K562 (cell line): ENCODE measurements around the gene SLC6A20. TPM values are rescaled to one million over a fixed set of nuclear protein-coding genes. Genes with fewer than 3 reads are reported as not detected.

Experiments used
- ATAC-seq: fragments of 200-7000 bp; cut with Tn5 transposase; 3 replicates; pipeline ENCODE4 v1.9.1; 2020; ENCODE audit warnings: moderate library complexity
- BruUV-seq: library from RNA; stranded (reverse); fragments of 400-500 nt; replicated peaks from 2 replicates; lab custom pipeline; 2021; lab: Mats Ljungman, UMichigan
- CTCF ChIA-PET: fragments of 300-600 bp; formaldehyde crosslinking; extraction: SDS; loops from one replicate; lab custom pipeline; 2021; ENCODE audit warnings: low intra/inter-chr PET ratio; lab: Yijun Ruan, JAX
- POLR2A ChIA-PET: fragments of 300-600, 350-650 bp; sonication (Branson Sonifier 250); formaldehyde crosslinking; extraction: SDS; loops from one replicate; lab custom pipeline; 2021; ENCODE audit warnings: antibody characterized with exemption, inconsistent platforms; lab: Yijun Ruan, JAX
- DNase-seq, 4 experiments: peaks; one replicate each; pipeline versions ENCODE4 v3.0.0 to v3.0.0-alpha.2; 2011 to 2018; ENCODE audit warnings: low spot score in 3 of 4, mixed read lengths in 3 of 4; ENCODE audit errors: extremely low read depth in 1 of 4
- FAIRE-seq: peaks from 2 replicates; lab custom pipeline; 2011; peaks lifted over from hg19 to GRCh38; lab: Jason Lieb, UNC
- H2AFZ ChIP-seq: 2 replicates; pipeline ENCODE4 v1.6.0; 2011; ENCODE audit warnings: low read depth, low read length, control low read depth, inconsistent platforms
- H3K27ac ChIP-seq: fragments of 200-600 bp; 3 replicates; pipeline ENCODE4 v1.8.0; 2011; ENCODE audit warnings: low read depth, mild to moderate bottlenecking, control low read depth, inconsistent platforms, low read length, moderate library complexity, mixed read lengths; ENCODE audit errors: extremely low read depth
- H3K27me3 ChIP-seq, 2 experiments: fragments of 300-600 bp in 1 of 2; 2 replicates in 1 of 2; 3 replicates in 1 of 2; pipeline versions ENCODE4 v1.6.0 to v1.8.0; 2011; ENCODE audit warnings: inconsistent platforms in 2 of 2, low read length in 2 of 2, mild to moderate bottlenecking in 1 of 2, mixed read lengths in 1 of 2, moderate library complexity in 1 of 2; ENCODE audit not compliant: control insufficient read depth in 2 of 2, insufficient read depth in 2 of 2
- H3K36me3 ChIP-seq: fragments of 300-600 bp; 3 replicates; pipeline ENCODE4 v1.8.0; 2011; ENCODE audit warnings: mild to moderate bottlenecking, low read length, inconsistent platforms; ENCODE audit not compliant: control insufficient read depth, insufficient read depth
- H3K4me1 ChIP-seq, 2 experiments: fragments of 200-600 bp in 1 of 2; replicated peaks in 1 of 2; 2 replicates in 1 of 2; 3 replicates in 1 of 2; pipeline versions ENCODE4 v1.5.1 to v1.8.0; 2011; ENCODE audit warnings: inconsistent platforms in 2 of 2, low read length in 2 of 2, mild to moderate bottlenecking in 1 of 2, mixed read lengths in 1 of 2, moderate library complexity in 1 of 2; ENCODE audit not compliant: control insufficient read depth in 2 of 2, insufficient read depth in 2 of 2
- H3K4me2 ChIP-seq: 2 replicates; pipeline ENCODE4 v1.6.1; 2011; ENCODE audit warnings: low read length, control low read depth, inconsistent platforms, mixed read lengths; ENCODE audit not compliant: insufficient read depth
- H3K4me3 ChIP-seq: fragments of 200-600 bp; sonication (generic), shearing (Covaris generic); 2 replicates; pipeline ENCODE4 v1.5.1; 2016; ENCODE audit warnings: control low read depth, inconsistent platforms
- H3K79me2 ChIP-seq: fragments of 200-600 bp; 3 replicates; pipeline ENCODE4 v1.8.0; 2011; ENCODE audit warnings: low read length, inconsistent platforms; ENCODE audit not compliant: control insufficient read depth, insufficient read depth
- H3K9ac ChIP-seq, 2 experiments: 2 replicates each; pipeline versions ENCODE4 v1.6.0 to v1.6.1; 2011; ENCODE audit warnings: low read depth in 2 of 2, low read length in 2 of 2, control low read depth in 1 of 2, inconsistent platforms in 1 of 2, mild to moderate bottlenecking in 1 of 2, mixed read lengths in 1 of 2; ENCODE audit not compliant: insufficient read depth in 1 of 2
- H3K9me1 ChIP-seq: one replicate; pipeline ENCODE4 v1.6.0; 2011; ENCODE audit warnings: inconsistent platforms, mild to moderate bottlenecking, low read length, moderate library complexity; ENCODE audit not compliant: control insufficient read depth, insufficient read depth
- H3K9me3 ChIP-seq: replicated peaks from 2 replicates; pipeline ENCODE4 v1.5.1; 2011; ENCODE audit warnings: low read depth, low read length, inconsistent platforms; ENCODE audit not compliant: control insufficient read depth, insufficient read depth
- H4K20me1 ChIP-seq: replicated peaks from 2 replicates; pipeline ENCODE4 v1.6.1; 2011; ENCODE audit warnings: low read length, inconsistent platforms, mixed read lengths; ENCODE audit not compliant: control insufficient read depth, insufficient read depth
- DPF2 ChIP-seq: fragments of 450-650 bp; IDR thresholded peaks from 2 replicates; pipeline ENCODE4 v1.6.1; 2016
- HEY1 ChIP-seq: fragments of 250-450 bp; sonication (Bioruptor Pico); IDR thresholded peaks from 2 replicates; pipeline ENCODE4 v1.5.0; 2020; ENCODE audit warnings: mild to moderate bottlenecking, moderate library complexity, borderline replicate concordance
- POU5F1 ChIP-seq: fragments of 150-350 bp; IDR thresholded peaks from 2 replicates; pipeline ENCODE4 v1.6.1; 2014; ENCODE audit warnings: borderline replicate concordance, low read length, low read depth, mild to moderate bottlenecking; ENCODE audit not compliant: partially characterized antibody
- WGBS: fragments of 100-300 bp; shearing (Covaris generic); methylation state at CpG from one replicate; pipeline ENCODE4 v1.1.6; 2016; ENCODE audit warnings: low coverage, mixed read lengths; ENCODE audit not compliant: insufficient coverage; ENCODE audit errors: missing lambda C conversion rate; 5-methylcytosine and 5-hydroxymethylcytosine counted together
- in situ Hi-C: fragments of 300-500 bp; cut with MboI; formaldehyde crosslinking; loops from 4 replicates; pipeline ENCODE4 v1.15.0; 2018; ENCODE audit warnings: inconsistent platforms, mixed read lengths
- intact Hi-C: fragments of 100-400 bp; cut with micrococcal nuclease; formaldehyde crosslinking; loops from 2 replicates; pipeline ENCODE4 v1.14.2; 2022
- polyA plus RNA-seq, 8 experiments: library from polyadenylated mRNA; depleted of rRNA in 4 of 8; stranded (reverse) in 5 of 8; unstranded in 3 of 8; fragments of >200 nt; fragmentation: Nextera tagmentation in 2 of 8; fragmentation: Illumina TruSeq in 1 of 8; extraction: Ambion mirVana in 2 of 8; extraction: Trizol in 1 of 8; gene quantifications; 2 replicates each; pipeline versions ENCODE4 v1.2.1 to v1.2.3, GENCODE V29; 2011 to 2014; ENCODE audit warnings: inconsistent platforms in 1 of 8, missing spikeins in 1 of 8
- total RNA-seq, 7 experiments: library from RNA; depleted of rRNA in 6 of 7; stranded (reverse); fragments of >200 nt in 6 of 7; fragmentation: Illumina TruSeq in 2 of 7; extraction: Trizol in 2 of 7; gene quantifications; 2 replicates each; pipeline versions ENCODE4 v1.2.1 to v1.2.3, GENCODE V29; 2011 to 2021; ENCODE audit warnings: low replicate concordance in 1 of 7
- TF ChIP-seq, protein P1 (sequence below): IDR thresholded peaks from 2 replicates; pipeline ENCODE4 v1.6.1; 2016; ENCODE audit warnings: missing genetic modification characterization, missing compliant biosample characterization
- TF ChIP-seq, protein P2 (sequence below): IDR thresholded peaks from 2 replicates; pipeline ENCODE4 v1.6.1; 2014; ENCODE audit warnings: antibody characterized with exemption
- TF ChIP-seq, protein P3 (sequence below): fragments of 450-650 bp; IDR thresholded peaks from 2 replicates; pipeline ENCODE4 v1.6.1; 2016; ENCODE audit warnings: mild to moderate bottlenecking, moderate library complexity

Gene SLC6A20
- total and polyA plus RNA-seq, 9 of the 15 experiments (the other 6 are each of a cell fraction or from before 2014, with no cell fraction given) = not detected

DNA sequence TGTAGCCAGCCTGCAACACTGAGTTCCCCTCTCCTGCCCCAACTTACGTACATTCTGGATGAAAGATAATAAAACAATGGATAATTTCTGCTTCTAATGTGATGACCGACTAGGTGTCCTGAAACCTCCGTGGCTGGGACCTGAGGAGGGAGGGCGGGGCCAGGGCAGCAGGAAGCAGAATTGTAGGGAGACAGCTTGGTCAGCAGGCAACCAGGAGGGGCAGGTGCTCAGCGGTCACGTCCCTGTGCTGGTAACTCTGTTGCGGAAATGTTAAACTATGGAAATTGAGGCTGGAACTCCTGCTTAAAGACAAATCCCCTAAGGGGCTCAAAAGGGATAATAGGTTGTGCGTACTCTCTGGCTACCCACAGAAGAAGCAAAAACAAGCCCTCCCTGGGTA lies 30.4 kb downstream of the SLC6A20 start:
- no TSS peak for BruUV-seq
- no peak overlapping the region for H3K4me2 ChIP-seq
- no peak overlapping the region for H3K27ac ChIP-seq
- DNase-seq (no peak), ATAC-seq (no peak), FAIRE-seq (no peak)
- peaks cover 19 to 51% of the 10 kb centered on the region in 2 experiments for H3K27me3 ChIP-seq
- intact Hi-C loops = loop anchor here (10.0 kb wide), 1 partner anchor 251 kb away; no protein-coding TSS in a partner anchor
- peaks cover 0 to under 1% of the 10 kb centered on the region in 2 experiments; a peak in 1 of 5 replicates for H3K4me1 ChIP-seq
- no peaks in the 10 kb centered on the region for H4K20me1 ChIP-seq
- CTCF ChIA-PET = no interaction called here
- H3K9ac ChIP-seq = no peak overlapping the region
- in situ Hi-C loops = no loop called here
- POLR2A ChIA-PET = no interaction called here
- H3K9me3 ChIP-seq = no peaks in the 10 kb centered on the region
- no peak overlapping the region for H3K4me3 ChIP-seq
- no peak overlapping the region for H2AFZ ChIP-seq
- no peaks in the 10 kb centered on the region for H3K79me2 ChIP-seq
- WGBS = 7% methylated on average over 8 of the region's 8 CpGs
- no peaks in the 10 kb centered on the region for H3K9me1 ChIP-seq
- H3K36me3 ChIP-seq = no peaks in the 10 kb centered on the region
- TF ChIP-seq POU5F1 (no peak), DPF2 (no peak), HEY1 (CRISPR knock-in tag) (no peak)
- TF ChIP-seq, protein P1, sequence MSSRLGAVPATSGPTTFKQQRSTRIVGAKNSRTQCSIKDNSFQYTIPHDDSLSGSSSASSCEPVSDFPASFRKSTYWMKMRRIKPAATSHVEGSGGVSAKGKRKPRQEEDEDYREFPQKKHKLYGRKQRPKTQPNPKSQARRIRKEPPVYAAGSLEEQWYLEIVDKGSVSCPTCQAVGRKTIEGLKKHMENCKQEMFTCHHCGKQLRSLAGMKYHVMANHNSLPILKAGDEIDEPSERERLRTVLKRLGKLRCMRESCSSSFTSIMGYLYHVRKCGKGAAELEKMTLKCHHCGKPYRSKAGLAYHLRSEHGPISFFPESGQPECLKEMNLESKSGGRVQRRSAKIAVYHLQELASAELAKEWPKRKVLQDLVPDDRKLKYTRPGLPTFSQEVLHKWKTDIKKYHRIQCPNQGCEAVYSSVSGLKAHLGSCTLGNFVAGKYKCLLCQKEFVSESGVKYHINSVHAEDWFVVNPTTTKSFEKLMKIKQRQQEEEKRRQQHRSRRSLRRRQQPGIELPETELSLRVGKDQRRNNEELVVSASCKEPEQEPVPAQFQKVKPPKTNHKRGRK = no peak
- TF ChIP-seq, protein P2, sequence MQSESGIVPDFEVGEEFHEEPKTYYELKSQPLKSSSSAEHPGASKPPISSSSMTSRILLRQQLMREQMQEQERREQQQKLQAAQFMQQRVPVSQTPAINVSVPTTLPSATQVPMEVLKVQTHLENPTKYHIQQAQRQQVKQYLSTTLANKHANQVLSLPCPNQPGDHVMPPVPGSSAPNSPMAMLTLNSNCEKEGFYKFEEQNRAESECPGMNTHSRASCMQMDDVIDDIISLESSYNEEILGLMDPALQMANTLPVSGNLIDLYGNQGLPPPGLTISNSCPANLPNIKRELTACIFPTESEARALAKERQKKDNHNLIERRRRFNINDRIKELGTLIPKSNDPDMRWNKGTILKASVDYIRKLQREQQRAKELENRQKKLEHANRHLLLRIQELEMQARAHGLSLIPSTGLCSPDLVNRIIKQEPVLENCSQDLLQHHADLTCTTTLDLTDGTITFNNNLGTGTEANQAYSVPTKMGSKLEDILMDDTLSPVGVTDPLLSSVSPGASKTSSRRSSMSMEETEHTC = no peak
- TF ChIP-seq, protein P3, sequence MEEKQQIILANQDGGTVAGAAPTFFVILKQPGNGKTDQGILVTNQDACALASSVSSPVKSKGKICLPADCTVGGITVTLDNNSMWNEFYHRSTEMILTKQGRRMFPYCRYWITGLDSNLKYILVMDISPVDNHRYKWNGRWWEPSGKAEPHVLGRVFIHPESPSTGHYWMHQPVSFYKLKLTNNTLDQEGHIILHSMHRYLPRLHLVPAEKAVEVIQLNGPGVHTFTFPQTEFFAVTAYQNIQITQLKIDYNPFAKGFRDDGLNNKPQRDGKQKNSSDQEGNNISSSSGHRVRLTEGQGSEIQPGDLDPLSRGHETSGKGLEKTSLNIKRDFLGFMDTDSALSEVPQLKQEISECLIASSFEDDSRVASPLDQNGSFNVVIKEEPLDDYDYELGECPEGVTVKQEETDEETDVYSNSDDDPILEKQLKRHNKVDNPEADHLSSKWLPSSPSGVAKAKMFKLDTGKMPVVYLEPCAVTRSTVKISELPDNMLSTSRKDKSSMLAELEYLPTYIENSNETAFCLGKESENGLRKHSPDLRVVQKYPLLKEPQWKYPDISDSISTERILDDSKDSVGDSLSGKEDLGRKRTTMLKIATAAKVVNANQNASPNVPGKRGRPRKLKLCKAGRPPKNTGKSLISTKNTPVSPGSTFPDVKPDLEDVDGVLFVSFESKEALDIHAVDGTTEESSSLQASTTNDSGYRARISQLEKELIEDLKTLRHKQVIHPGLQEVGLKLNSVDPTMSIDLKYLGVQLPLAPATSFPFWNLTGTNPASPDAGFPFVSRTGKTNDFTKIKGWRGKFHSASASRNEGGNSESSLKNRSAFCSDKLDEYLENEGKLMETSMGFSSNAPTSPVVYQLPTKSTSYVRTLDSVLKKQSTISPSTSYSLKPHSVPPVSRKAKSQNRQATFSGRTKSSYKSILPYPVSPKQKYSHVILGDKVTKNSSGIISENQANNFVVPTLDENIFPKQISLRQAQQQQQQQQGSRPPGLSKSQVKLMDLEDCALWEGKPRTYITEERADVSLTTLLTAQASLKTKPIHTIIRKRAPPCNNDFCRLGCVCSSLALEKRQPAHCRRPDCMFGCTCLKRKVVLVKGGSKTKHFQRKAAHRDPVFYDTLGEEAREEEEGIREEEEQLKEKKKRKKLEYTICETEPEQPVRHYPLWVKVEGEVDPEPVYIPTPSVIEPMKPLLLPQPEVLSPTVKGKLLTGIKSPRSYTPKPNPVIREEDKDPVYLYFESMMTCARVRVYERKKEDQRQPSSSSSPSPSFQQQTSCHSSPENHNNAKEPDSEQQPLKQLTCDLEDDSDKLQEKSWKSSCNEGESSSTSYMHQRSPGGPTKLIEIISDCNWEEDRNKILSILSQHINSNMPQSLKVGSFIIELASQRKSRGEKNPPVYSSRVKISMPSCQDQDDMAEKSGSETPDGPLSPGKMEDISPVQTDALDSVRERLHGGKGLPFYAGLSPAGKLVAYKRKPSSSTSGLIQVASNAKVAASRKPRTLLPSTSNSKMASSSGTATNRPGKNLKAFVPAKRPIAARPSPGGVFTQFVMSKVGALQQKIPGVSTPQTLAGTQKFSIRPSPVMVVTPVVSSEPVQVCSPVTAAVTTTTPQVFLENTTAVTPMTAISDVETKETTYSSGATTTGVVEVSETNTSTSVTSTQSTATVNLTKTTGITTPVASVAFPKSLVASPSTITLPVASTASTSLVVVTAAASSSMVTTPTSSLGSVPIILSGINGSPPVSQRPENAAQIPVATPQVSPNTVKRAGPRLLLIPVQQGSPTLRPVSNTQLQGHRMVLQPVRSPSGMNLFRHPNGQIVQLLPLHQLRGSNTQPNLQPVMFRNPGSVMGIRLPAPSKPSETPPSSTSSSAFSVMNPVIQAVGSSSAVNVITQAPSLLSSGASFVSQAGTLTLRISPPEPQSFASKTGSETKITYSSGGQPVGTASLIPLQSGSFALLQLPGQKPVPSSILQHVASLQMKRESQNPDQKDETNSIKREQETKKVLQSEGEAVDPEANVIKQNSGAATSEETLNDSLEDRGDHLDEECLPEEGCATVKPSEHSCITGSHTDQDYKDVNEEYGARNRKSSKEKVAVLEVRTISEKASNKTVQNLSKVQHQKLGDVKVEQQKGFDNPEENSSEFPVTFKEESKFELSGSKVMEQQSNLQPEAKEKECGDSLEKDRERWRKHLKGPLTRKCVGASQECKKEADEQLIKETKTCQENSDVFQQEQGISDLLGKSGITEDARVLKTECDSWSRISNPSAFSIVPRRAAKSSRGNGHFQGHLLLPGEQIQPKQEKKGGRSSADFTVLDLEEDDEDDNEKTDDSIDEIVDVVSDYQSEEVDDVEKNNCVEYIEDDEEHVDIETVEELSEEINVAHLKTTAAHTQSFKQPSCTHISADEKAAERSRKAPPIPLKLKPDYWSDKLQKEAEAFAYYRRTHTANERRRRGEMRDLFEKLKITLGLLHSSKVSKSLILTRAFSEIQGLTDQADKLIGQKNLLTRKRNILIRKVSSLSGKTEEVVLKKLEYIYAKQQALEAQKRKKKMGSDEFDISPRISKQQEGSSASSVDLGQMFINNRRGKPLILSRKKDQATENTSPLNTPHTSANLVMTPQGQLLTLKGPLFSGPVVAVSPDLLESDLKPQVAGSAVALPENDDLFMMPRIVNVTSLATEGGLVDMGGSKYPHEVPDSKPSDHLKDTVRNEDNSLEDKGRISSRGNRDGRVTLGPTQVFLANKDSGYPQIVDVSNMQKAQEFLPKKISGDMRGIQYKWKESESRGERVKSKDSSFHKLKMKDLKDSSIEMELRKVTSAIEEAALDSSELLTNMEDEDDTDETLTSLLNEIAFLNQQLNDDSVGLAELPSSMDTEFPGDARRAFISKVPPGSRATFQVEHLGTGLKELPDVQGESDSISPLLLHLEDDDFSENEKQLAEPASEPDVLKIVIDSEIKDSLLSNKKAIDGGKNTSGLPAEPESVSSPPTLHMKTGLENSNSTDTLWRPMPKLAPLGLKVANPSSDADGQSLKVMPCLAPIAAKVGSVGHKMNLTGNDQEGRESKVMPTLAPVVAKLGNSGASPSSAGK = no peak
